Ascending aorta (tissue), 2 donors: Measurements from ENCODE around the gene PARD3B. TPM values are rescaled to one million over a fixed set of nuclear protein-coding genes. Genes with fewer than 3 reads are reported as not detected.

Experiments
- DNase-seq, 2 donors: peaks; one replicate each; pipeline ENCODE4 v3.0.0-alpha.2; 2019; ENCODE audit warnings: low spot score in 2 of 2
- H3K27ac ChIP-seq, 2 donors: fragments of 200-600 bp; sonication (generic); one replicate each; pipeline ENCODE4 v1.5.1; 2016 to 2017; ENCODE audit warnings: mild to moderate bottlenecking in 1 of 2
- H3K27me3 ChIP-seq: fragments of 200-600 bp; sonication (generic); one replicate; pipeline ENCODE4 v1.5.1; 2017
- H3K36me3 ChIP-seq, 2 donors: fragments of 200-600 bp; sonication (generic); one replicate each; pipeline ENCODE4 v1.5.1; 2016
- H3K4me1 ChIP-seq, 2 donors: fragments of 200-600 bp; sonication (generic); one replicate each; pipeline ENCODE4 v1.5.1; 2016 to 2017; ENCODE audit warnings: mild to moderate bottlenecking in 1 of 2
- H3K4me3 ChIP-seq, 2 donors: fragments of 200-600 bp; sonication (generic); one replicate each; pipeline ENCODE4 v1.5.1; 2016 to 2017; ENCODE audit warnings: mild to moderate bottlenecking in 1 of 2
- H3K9me3 ChIP-seq, 2 donors: fragments of 200-600 bp; sonication (generic); one replicate each; pipeline ENCODE4 v1.5.1; 2016
- intact Hi-C: fragments of 100-400 bp; cut with DNase I; formaldehyde crosslinking; loops from one replicate; pipeline ENCODE4 v1.15.1; 2023
- total RNA-seq: library from RNA; depleted of rRNA; stranded (reverse); fragments of >200 nt; gene quantifications from one replicate; pipeline ENCODE4 v1.1.0, GENCODE V29; 2016
- TF ChIP-seq, protein P1 (sequence below), 3 experiments: fragments of 200-600 bp in 2 of 3; fragments of 450-650 bp in 1 of 3; sonication (generic) in 2 of 3; IDR thresholded peaks; one replicate each; pipeline ENCODE4 v1.5.1; 2016 to 2019; ENCODE audit warnings: antibody characterized with exemption in 3 of 3, mild to moderate bottlenecking in 1 of 3, moderate library complexity in 1 of 3

Gene PARD3B
- total RNA-seq, 1 donor from 2014 or later, result 9.5 TPM

DNA sequence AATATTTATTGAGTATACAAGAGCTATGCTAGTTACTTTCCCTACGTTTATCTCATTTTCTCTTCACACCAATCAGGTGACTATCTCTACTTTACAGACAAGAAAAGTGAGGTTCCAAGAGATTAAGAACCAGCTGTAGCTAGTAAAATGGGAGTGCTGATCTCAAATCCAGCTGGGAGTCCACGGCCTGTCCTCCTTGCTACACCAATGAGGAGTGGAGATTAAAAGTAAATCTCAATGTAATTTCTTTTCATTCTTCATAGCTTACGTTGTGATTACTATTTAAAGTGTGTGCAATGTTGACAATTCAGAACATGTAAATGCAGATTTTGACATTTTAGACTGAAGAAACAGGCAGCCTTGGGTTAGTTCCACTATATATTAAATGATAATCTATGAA is 1083.1 kb downstream of the PARD3B start:
- no peak for DNase-seq
- Histone ChIP-seq H3K27me3 (no peaks in the 10 kb centered on the region), H3K4me1 (no peaks in the 10 kb centered on the region), H3K4me3 (no peak overlapping the region), H3K36me3 (no peaks in the 10 kb centered on the region), H3K27ac (no peak overlapping the region), H3K9me3 (no peaks in the 10 kb centered on the region)
- TF ChIP-seq, protein P1, sequence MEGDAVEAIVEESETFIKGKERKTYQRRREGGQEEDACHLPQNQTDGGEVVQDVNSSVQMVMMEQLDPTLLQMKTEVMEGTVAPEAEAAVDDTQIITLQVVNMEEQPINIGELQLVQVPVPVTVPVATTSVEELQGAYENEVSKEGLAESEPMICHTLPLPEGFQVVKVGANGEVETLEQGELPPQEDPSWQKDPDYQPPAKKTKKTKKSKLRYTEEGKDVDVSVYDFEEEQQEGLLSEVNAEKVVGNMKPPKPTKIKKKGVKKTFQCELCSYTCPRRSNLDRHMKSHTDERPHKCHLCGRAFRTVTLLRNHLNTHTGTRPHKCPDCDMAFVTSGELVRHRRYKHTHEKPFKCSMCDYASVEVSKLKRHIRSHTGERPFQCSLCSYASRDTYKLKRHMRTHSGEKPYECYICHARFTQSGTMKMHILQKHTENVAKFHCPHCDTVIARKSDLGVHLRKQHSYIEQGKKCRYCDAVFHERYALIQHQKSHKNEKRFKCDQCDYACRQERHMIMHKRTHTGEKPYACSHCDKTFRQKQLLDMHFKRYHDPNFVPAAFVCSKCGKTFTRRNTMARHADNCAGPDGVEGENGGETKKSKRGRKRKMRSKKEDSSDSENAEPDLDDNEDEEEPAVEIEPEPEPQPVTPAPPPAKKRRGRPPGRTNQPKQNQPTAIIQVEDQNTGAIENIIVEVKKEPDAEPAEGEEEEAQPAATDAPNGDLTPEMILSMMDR (IDR thresholded peaks at IDR 0.05), result no peak
- intact Hi-C loops, result no loop called here

DNA sequence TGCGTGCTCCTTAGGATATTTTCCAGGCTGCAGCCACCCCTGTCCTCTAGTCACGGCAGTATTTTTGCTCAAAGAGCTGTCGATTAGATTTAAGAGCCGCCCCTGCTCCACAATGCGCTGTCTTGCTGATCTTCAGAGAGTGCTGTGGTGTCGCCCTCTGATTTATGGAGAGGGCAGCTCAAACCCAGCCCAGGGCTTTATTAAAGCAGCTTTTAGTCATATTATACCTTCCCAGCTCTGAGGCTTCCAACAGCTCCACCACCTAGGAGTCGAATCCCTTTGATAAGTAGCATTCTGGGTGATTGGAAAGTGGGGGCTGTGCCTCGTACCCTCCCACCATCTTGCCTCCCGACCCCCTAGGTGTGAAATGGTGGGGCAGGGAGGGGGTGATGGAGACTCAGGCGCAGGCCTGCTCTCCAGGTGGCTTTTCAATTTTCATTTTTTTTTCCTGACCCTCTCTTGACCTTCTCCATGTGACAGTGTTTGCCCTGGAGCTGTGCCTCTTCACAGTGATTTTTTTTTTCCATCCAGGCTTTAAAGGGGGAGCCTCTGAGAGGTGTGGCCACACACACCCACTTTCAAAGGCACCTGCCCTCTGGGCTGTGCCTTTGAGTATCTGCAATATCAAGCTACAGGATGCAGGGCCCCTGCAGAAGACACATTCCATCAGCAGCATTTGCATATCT is 1084.0 kb downstream of the PARD3B start:
- no peak for DNase-seq
- no peaks in the 10 kb centered on the region for H3K27me3 ChIP-seq
- no peaks in the 10 kb centered on the region for H3K36me3 ChIP-seq
- H3K4me3 ChIP-seq, result no peak overlapping the region
- TF ChIP-seq, protein P1 (IDR thresholded peaks at IDR 0.05), result no peak
- H3K27ac ChIP-seq, result no peak overlapping the region
- H3K4me1 ChIP-seq, result no peaks in the 10 kb centered on the region
- no peaks in the 10 kb centered on the region for H3K9me3 ChIP-seq
- intact Hi-C loops, result no loop called here

DNA sequence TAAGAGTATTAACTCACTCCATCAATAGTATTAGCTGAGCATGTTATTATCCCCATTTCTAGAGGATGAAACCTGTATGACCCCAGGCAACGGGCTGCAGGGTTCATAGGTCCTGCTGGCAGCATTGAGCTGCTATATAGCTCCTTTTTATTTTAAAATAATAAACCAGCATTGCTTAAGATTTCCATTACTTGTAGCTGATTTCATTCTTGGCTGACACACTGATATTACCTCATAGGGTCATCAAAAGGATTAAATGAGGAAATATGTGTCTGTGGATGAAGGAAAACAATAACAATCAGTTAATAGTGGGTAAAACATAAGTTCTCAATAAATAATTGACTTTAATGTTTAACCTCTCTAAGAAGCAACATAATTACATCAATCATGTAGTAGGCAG is 1088.7 kb downstream of the PARD3B start:
- TF ChIP-seq, protein P1 (IDR thresholded peaks at IDR 0.05), result no peak
- intact Hi-C loops, result no loop called here
- no peak for DNase-seq

DNA sequence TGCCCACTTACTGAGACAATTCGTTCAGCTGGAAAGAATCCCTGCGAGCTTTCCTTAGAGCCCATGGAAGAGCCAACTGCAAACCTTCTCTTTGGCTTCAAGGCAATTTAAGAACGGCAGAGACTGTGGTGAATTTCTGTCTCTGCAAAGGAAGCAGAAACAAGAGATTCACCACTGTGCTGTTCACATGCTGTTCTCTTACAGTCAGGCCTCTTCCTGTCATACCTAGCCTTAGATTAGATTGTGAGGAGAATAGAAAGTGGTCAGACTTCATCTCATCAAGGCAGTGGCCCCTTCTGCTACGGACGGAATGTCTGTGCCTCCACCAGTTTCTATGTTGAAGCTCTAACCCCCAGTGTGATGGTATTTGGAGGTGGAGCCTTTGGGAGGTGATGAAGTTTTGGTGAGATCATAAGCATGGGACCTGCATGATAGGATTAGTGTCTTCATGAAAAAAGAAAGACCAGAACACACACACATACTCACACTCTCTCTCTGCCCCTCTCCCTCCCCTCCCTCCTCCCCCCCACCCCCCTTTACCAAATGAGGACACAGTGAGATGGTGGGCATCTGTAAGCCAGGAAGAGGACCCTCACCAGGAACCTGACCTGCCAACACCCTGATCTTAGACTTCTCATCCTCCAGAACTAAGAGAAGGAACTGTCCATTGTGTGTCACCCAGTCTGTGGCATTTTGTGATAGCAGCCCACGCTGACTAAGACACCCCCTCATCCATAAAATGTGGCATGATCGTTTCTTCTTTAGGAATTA is 1091.5 kb downstream of the PARD3B start:
- Histone ChIP-seq H3K27me3 (no peaks in the 10 kb centered on the region), H3K27ac (no peak overlapping the region), H3K4me1 (no peaks in the 10 kb centered on the region), H3K9me3 (peaks cover 0 to 6% of the 10 kb centered on the region in 2 donors), H3K36me3 (no peaks in the 10 kb centered on the region), H3K4me3 (no peak overlapping the region)
- intact Hi-C loops, result no loop called here
- TF ChIP-seq, protein P1 (IDR thresholded peaks at IDR 0.05), result no peak
- DNase-seq, result no peak

More for the DNA sequence above, 1088.7 kb downstream of the PARD3B start:
- H3K4me1 ChIP-seq, result no peaks in the 10 kb centered on the region
- H3K36me3 ChIP-seq, result no peaks in the 10 kb centered on the region
- no peaks in the 10 kb centered on the region for H3K27me3 ChIP-seq
- no peaks in the 10 kb centered on the region for H3K9me3 ChIP-seq
- no peak overlapping the region for H3K27ac ChIP-seq
- H3K4me3 ChIP-seq, result no peak overlapping the region

DNA sequence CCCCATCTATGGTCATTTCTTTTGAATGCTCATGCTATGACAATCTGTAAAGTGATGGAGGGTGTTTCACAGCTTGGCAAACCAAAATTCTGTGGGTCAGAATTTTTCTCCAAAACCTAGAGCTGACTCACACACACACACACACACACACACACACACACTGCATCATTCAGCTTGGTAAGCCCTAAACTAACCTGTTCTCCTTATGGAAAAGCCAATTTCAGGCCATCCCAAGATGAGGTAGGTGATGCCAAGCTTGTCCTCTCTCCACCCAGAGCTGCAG is 1092.0 kb downstream of the PARD3B start:
- Histone ChIP-seq H3K36me3 (no peaks in the 10 kb centered on the region), H3K4me3 (no peak overlapping the region), H3K4me1 (no peaks in the 10 kb centered on the region), H3K9me3 (peaks cover 0 to 6% of the 10 kb centered on the region in 2 donors), H3K27ac (no peak overlapping the region), H3K27me3 (no peaks in the 10 kb centered on the region)
- intact Hi-C loops, result no loop called here
- DNase-seq, result no peak
- TF ChIP-seq, protein P1 (IDR thresholded peaks at IDR 0.05), result no peak
